Measurements from ENCODE around the gene KRT81. TPM values are rescaled to one million over a fixed set of nuclear protein-coding genes. Genes with fewer than 3 reads are reported as not detected.

KRT81 gene
- total RNA-seq, 1 donor from 2014 or later, result 1.2 TPM

GRCh38 chr12:52314511-52314910, 23.2 kb upstream of the KRT81 start:
- no peak overlapping the region for H3K4me3 ChIP-seq (ENCODE audit: insufficient read depth, low read depth, low read length)
- Mint-ChIP-seq H3K4me3 (ENCODE audit: unreplicated experiment) (no peak overlapping the region), H3K4me1 (ENCODE audit: low read depth, unreplicated experiment) (peaks cover 3% of the 10 kb centered on the region), H3K9me3 (ENCODE audit: unreplicated experiment) (no peaks in the 10 kb centered on the region), H3K36me3 (ENCODE audit: low read depth, unreplicated experiment) (no peaks in the 10 kb centered on the region), H3K27ac (ENCODE audit: unreplicated experiment) (no peak overlapping the region), H3K27me3 (ENCODE audit: low read depth, unreplicated experiment) (peaks cover 87% of the 10 kb centered on the region)
- H3K36me3 ChIP-seq (ENCODE audit: insufficient read depth, low read length), result no peaks in the 10 kb centered on the region
- H3K27ac ChIP-seq (ENCODE audit: low read depth, low read length), result no peak overlapping the region
- H3K9me3 ChIP-seq (ENCODE audit: insufficient read depth, low read depth, low read length), result no peaks in the 10 kb centered on the region
- no peak overlapping the region for H3K4me2 ChIP-seq (ENCODE audit: low read length)
- no peak overlapping the region for H2AFZ ChIP-seq (ENCODE audit: low read depth, low read length)
- FAIRE-seq (no peak), DNase-seq (ENCODE audit: low read depth) (no peak)
- H4K20me1 ChIP-seq (ENCODE audit: insufficient read depth, low read length), result no peaks in the 10 kb centered on the region
- H3K79me2 ChIP-seq (ENCODE audit: insufficient read depth, low read length), result no peaks in the 10 kb centered on the region
- no peak for TF ChIP-seq EZH2 (IDR thresholded peaks at IDR 0.05; ENCODE audit: insufficient read depth, low read length)
- TF ChIP-seq, protein P1, sequence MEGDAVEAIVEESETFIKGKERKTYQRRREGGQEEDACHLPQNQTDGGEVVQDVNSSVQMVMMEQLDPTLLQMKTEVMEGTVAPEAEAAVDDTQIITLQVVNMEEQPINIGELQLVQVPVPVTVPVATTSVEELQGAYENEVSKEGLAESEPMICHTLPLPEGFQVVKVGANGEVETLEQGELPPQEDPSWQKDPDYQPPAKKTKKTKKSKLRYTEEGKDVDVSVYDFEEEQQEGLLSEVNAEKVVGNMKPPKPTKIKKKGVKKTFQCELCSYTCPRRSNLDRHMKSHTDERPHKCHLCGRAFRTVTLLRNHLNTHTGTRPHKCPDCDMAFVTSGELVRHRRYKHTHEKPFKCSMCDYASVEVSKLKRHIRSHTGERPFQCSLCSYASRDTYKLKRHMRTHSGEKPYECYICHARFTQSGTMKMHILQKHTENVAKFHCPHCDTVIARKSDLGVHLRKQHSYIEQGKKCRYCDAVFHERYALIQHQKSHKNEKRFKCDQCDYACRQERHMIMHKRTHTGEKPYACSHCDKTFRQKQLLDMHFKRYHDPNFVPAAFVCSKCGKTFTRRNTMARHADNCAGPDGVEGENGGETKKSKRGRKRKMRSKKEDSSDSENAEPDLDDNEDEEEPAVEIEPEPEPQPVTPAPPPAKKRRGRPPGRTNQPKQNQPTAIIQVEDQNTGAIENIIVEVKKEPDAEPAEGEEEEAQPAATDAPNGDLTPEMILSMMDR (IDR thresholded peaks at IDR 0.05; ENCODE audit: insufficient read depth, low read depth, low read length), result no peak
- H3K4me1 ChIP-seq (ENCODE audit: insufficient read depth, low read length), result no peaks in the 10 kb centered on the region
- peaks cover 20% of the 10 kb centered on the region for H3K27me3 ChIP-seq (ENCODE audit: insufficient read depth, low read length)
- H3K9ac ChIP-seq (ENCODE audit: low read length), result no peak overlapping the region

GRCh38 chr12:52313926-52314325, 22.6 kb upstream of the KRT81 start:
- no peak for FAIRE-seq
- peaks cover 3% of the 10 kb centered on the region for H3K4me1 Mint-ChIP-seq (ENCODE audit: low read depth, unreplicated experiment)
- no peaks in the 10 kb centered on the region for H3K36me3 Mint-ChIP-seq (ENCODE audit: low read depth, unreplicated experiment)
- H3K9me3 Mint-ChIP-seq (ENCODE audit: unreplicated experiment), result no peaks in the 10 kb centered on the region
- H3K27me3 ChIP-seq (ENCODE audit: insufficient read depth, low read length), result peaks cover 22% of the 10 kb centered on the region
- H3K4me1 ChIP-seq (ENCODE audit: insufficient read depth, low read length), result no peaks in the 10 kb centered on the region
- peaks cover 87% of the 10 kb centered on the region for H3K27me3 Mint-ChIP-seq (ENCODE audit: low read depth, unreplicated experiment)
- H3K9ac ChIP-seq (ENCODE audit: low read length), result no peak overlapping the region
- H3K4me3 Mint-ChIP-seq (ENCODE audit: unreplicated experiment), result no peak overlapping the region
- TF ChIP-seq, protein P1 (IDR thresholded peaks at IDR 0.05; ENCODE audit: insufficient read depth, low read depth, low read length), result no peak
- TF ChIP-seq EZH2 (IDR thresholded peaks at IDR 0.05; ENCODE audit: insufficient read depth, low read length), result no peak
- H3K27ac ChIP-seq (ENCODE audit: low read depth, low read length), result no peak overlapping the region
- H3K36me3 ChIP-seq (ENCODE audit: insufficient read depth, low read length), result no peaks in the 10 kb centered on the region
- no peak for DNase-seq (ENCODE audit: low read depth)
- no peak overlapping the region for H3K4me2 ChIP-seq (ENCODE audit: low read length)
- no peak overlapping the region for H3K27ac Mint-ChIP-seq (ENCODE audit: unreplicated experiment)
- no peaks in the 10 kb centered on the region for H3K79me2 ChIP-seq (ENCODE audit: insufficient read depth, low read length)
- no peak overlapping the region for H2AFZ ChIP-seq (ENCODE audit: low read depth, low read length)
- H3K9me3 ChIP-seq (ENCODE audit: insufficient read depth, low read depth, low read length), result no peaks in the 10 kb centered on the region
- no peaks in the 10 kb centered on the region for H4K20me1 ChIP-seq (ENCODE audit: insufficient read depth, low read length)
- H3K4me3 ChIP-seq (ENCODE audit: insufficient read depth, low read depth, low read length), result no peak overlapping the region

DNA sequence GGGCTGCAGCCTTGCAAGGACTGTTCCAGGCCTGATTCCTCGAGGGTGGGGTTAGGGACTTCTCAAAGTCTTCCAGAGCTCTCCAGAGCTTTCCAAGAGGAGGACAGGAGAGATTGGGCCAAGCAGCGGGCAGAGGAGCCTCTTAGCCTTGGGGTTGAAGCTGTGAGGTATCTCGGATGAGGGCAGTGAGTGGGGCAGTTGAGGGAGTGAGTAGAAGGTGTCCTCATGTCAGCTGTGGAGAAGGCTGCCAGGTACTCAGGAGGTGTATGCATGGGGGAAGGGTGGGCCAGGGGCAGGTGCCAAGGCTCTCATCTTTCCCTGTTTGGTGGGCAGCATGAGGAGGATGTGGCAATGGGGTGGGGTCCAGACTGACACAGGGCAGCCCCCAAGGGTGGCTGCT, 22.1 kb upstream of the KRT81 start:
- H3K27ac ChIP-seq (ENCODE audit: low read depth, low read length), result no peak overlapping the region
- no peak overlapping the region for H3K4me3 Mint-ChIP-seq (ENCODE audit: unreplicated experiment)
- no peaks in the 10 kb centered on the region for H4K20me1 ChIP-seq (ENCODE audit: insufficient read depth, low read length)
- H3K79me2 ChIP-seq (ENCODE audit: insufficient read depth, low read length), result no peaks in the 10 kb centered on the region
- DNase-seq (ENCODE audit: low read depth) (no peak), FAIRE-seq (no peak)
- no peak overlapping the region for H3K27ac Mint-ChIP-seq (ENCODE audit: unreplicated experiment)
- TF ChIP-seq, protein P1 (IDR thresholded peaks at IDR 0.05; ENCODE audit: insufficient read depth, low read depth, low read length), result no peak
- no peak for TF ChIP-seq EZH2 (IDR thresholded peaks at IDR 0.05; ENCODE audit: insufficient read depth, low read length)
- H3K27me3 ChIP-seq (ENCODE audit: insufficient read depth, low read length), result peaks cover 23% of the 10 kb centered on the region
- no peaks in the 10 kb centered on the region for H3K36me3 Mint-ChIP-seq (ENCODE audit: low read depth, unreplicated experiment)
- no peak overlapping the region for H3K4me2 ChIP-seq (ENCODE audit: low read length)
- H3K4me3 ChIP-seq (ENCODE audit: insufficient read depth, low read depth, low read length), result no peak overlapping the region
- H3K4me1 Mint-ChIP-seq (ENCODE audit: low read depth, unreplicated experiment), result peaks cover 5% of the 10 kb centered on the region
- peaks cover 87% of the 10 kb centered on the region for H3K27me3 Mint-ChIP-seq (ENCODE audit: low read depth, unreplicated experiment)
- H2AFZ ChIP-seq (ENCODE audit: low read depth, low read length), result no peak overlapping the region
- no peaks in the 10 kb centered on the region for H3K36me3 ChIP-seq (ENCODE audit: insufficient read depth, low read length)
- peaks cover under 1% of the 10 kb centered on the region for H3K4me1 ChIP-seq (ENCODE audit: insufficient read depth, low read length)
- H3K9me3 ChIP-seq (ENCODE audit: insufficient read depth, low read depth, low read length), result no peaks in the 10 kb centered on the region
- no peak overlapping the region for H3K9ac ChIP-seq (ENCODE audit: low read length)
- H3K9me3 Mint-ChIP-seq (ENCODE audit: unreplicated experiment), result no peaks in the 10 kb centered on the region

All from astrocyte (in vitro differentiated cells and primary cell).